Brain microvascular endothelial cell (primary cell): Measurements from ENCODE around the gene EDA2R.

ENCODE experiments used
- DNase-seq: peaks from one replicate; pipeline ENCODE4 v3.0.0-alpha.2; 2020
- H3K27ac ChIP-seq: fragments of 250-450 bp; sonication (Bioruptor Pico); 2 replicates; pipeline ENCODE4 v1.5.1; 2020; ENCODE audit warnings: mild to moderate bottlenecking, moderate library complexity
- H3K27me3 ChIP-seq: fragments of 250-450 bp; sonication (Bioruptor Pico); replicated peaks from 2 replicates; pipeline ENCODE4 v1.5.1; 2020; ENCODE audit warnings: mild to moderate bottlenecking
- H3K36me3 ChIP-seq: fragments of 250-450 bp; sonication (Bioruptor Pico); replicated peaks from 2 replicates; pipeline ENCODE4 v1.5.1; 2020; ENCODE audit warnings: mild to moderate bottlenecking
- H3K4me3 ChIP-seq: 2 replicates; pipeline ENCODE4 v1.5.1; 2011; ENCODE audit warnings: low read depth, mild to moderate bottlenecking, control low read depth, low read length, moderate library complexity
- CTCF ChIP-seq: IDR thresholded peaks from 2 replicates; pipeline ENCODE4 v1.5.1; 2011; ENCODE audit warnings: low read depth, mild to moderate bottlenecking, moderate library complexity, low read length, control low read depth, inconsistent platforms; ENCODE audit errors: missing control alignments
- in situ Hi-C: cut with HindIII; loops from 2 replicates; pipeline ENCODE4 v1.10.0; 2017; ENCODE audit warnings: low sequenced_read_pairs, low pct_ligation_motif_present

EDA2R gene

GRCh38 chrX:66616944-66617343 is 21.9 kb downstream of the EDA2R start:
- no peaks in the 10 kb centered on the region for H3K27me3 ChIP-seq
- no peaks in the 10 kb centered on the region for H3K36me3 ChIP-seq
- no peak overlapping the region for H3K4me3 ChIP-seq
- in situ Hi-C loops: no loop called here
- no peak for DNase-seq
- no peak for TF ChIP-seq CTCF
- H3K27ac ChIP-seq: no peak overlapping the region

DNA sequence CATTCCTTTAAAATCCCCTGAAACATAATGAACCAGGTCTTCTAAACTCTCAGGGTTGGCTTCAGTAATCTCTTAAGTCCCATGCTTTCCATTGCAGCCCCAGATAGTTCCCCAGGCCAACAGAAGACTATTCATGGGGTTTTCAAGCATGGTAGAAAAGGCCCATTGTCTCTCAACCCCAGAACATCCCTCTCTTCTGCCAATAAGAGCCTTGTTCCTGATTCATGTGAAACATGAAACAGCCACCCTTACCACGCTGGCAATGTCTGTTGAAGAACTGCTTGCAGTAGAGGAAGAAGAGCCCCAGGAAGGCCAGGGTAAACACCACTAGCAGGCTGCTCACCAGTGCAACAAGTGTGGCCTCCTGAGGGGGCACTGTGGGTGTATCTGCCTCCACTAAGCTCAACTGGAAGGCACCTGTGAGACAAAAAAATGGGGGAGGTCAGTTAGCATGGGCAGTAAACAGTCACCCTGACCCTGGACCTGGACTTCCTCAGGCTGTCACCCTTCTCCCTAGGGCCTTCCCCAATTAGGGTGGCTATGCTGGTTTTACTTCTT is 36.4 kb downstream of the EDA2R start:
- H3K36me3 ChIP-seq: peaks cover 5% of the 10 kb centered on the region
- no peaks in the 10 kb centered on the region for H3K27me3 ChIP-seq
- DNase-seq: no peak
- H3K27ac ChIP-seq: no peak overlapping the region
- no peak for TF ChIP-seq CTCF
- in situ Hi-C loops: no loop called here
- H3K4me3 ChIP-seq: no peak overlapping the region

GRCh38 chrX:66601522-66601921 is 37.4 kb downstream of the EDA2R start:
- H3K36me3 ChIP-seq: peaks cover 5% of the 10 kb centered on the region
- no peak overlapping the region for H3K4me3 ChIP-seq
- no peak for TF ChIP-seq CTCF
- no peak overlapping the region for H3K27ac ChIP-seq
- no peak for DNase-seq
- in situ Hi-C loops: no loop called here
- no peaks in the 10 kb centered on the region for H3K27me3 ChIP-seq

DNA sequence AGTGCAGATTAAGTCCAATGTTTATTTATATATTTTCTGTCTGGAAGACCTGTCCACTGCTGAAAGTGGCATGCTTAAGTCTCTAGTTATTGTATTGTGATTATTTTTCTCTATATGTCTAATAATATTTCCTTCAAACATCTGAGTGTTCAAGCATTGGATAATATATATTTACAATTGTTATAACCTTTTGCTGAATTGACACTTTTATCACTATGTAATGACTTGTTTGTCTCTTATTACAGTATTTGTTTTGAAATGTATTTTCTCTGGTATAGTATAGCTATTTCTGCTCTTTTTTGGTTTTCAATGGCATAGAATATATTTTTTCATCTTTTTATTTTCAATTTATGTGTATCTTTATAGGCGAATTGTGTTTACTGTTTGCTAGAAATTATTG is 59.7 kb downstream of the EDA2R start:
- H3K36me3 ChIP-seq: no peaks in the 10 kb centered on the region
- H3K27ac ChIP-seq: no peak overlapping the region
- H3K4me3 ChIP-seq: no peak overlapping the region
- DNase-seq: no peak
- no peak for TF ChIP-seq CTCF
- H3K27me3 ChIP-seq: no peaks in the 10 kb centered on the region
- in situ Hi-C loops: no loop called here

GRCh38 chrX:66553973-66554372 is 84.9 kb downstream of the EDA2R start:
- no peaks in the 10 kb centered on the region for H3K27me3 ChIP-seq
- in situ Hi-C loops: no loop called here
- H3K36me3 ChIP-seq: no peaks in the 10 kb centered on the region
- no peak overlapping the region for H3K27ac ChIP-seq
- H3K4me3 ChIP-seq: no peak overlapping the region
- DNase-seq: no peak
- TF ChIP-seq CTCF: no peak

DNA sequence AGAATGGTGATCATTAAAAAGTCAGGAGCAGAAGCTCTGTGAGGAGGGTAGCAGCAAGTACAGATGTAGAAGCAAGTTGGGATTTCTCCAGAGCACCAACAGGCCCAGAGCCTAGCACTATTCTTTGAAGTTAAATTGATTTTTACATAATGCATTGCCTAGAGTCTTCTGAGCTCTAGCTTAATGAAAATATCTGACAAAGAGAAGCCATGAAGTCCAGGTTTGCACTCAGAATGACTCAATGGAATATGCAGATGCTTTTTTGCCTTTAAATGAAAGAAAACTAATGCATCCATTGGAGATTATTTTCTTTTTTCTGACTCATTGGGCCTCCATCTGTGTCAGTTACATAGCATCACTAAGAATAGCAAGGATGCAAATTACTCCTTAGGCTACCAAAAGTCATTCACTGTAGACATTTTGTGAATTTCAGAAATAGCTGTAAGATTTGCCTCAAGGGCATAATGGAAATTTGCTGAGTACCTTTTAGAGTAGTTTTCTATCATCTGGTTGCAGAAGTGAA is 91.0 kb downstream of the EDA2R start:
- H3K4me3 ChIP-seq: no peak overlapping the region
- H3K36me3 ChIP-seq: no peaks in the 10 kb centered on the region
- H3K27ac ChIP-seq: no peak overlapping the region
- no peaks in the 10 kb centered on the region for H3K27me3 ChIP-seq
- no peak for DNase-seq
- no peak for TF ChIP-seq CTCF
- in situ Hi-C loops: no loop called here
